Psoas muscle (tissue), 8 donors: Measurements from ENCODE around the gene SHANK1. TPM values are rescaled to one million over a fixed set of nuclear protein-coding genes. Genes with fewer than 3 reads are reported as not detected.

Experiments used
- ATAC-seq, 4 donors: fragments of 200-7000 bp; cut with Tn5 transposase; one replicate each; pipeline ENCODE4 v1.9.1; 2020; ENCODE audit warnings: moderate library complexity in 3 of 4, mild to moderate bottlenecking in 2 of 4
- DNase-seq, 2 donors: peaks; one replicate each; pipeline ENCODE4 v3.0.0-alpha.2; 2020
- H3K27ac ChIP-seq: fragments of 200-600 bp; one replicate; pipeline ENCODE4 v1.8.0; 2022
- H3K27me3 ChIP-seq, 3 donors: fragments of 200-600 bp in 1 of 3; one replicate each; pipeline versions ENCODE4 v1.6.1 to v1.8.0; 2013 to 2022; ENCODE audit warnings: low read length in 2 of 3, mild to moderate bottlenecking in 2 of 3, moderate library complexity in 1 of 3; ENCODE audit not compliant: insufficient read depth in 3 of 3
- H3K36me3 ChIP-seq, 2 donors: fragments of 200-600 bp in 1 of 2; one replicate each; pipeline versions ENCODE4 v1.6.1 to v1.8.0; 2013 to 2022; ENCODE audit warnings: low read depth in 1 of 2, mild to moderate bottlenecking in 1 of 2, moderate library complexity in 1 of 2; ENCODE audit not compliant: insufficient read depth in 1 of 2
- H3K4me1 ChIP-seq: fragments of 200-600 bp; one replicate; pipeline ENCODE4 v1.8.0; 2022
- H3K4me3 ChIP-seq: fragments of 200-600 bp; one replicate; pipeline ENCODE4 v1.8.0; 2022; ENCODE audit warnings: mild to moderate bottlenecking
- H3K9me3 ChIP-seq: fragments of 200-600 bp; one replicate; pipeline ENCODE4 v1.8.0; 2022
- WGBS, 3 donors: extraction: QIAGEN DNeasy Blood & Tissue Kit; methylation state at CpG; one replicate each; pipeline versions ENCODE4 v1.1.6 to v1.1.7; 2013; 5-methylcytosine and 5-hydroxymethylcytosine counted together
- intact Hi-C, 2 donors: fragments of 100-400 bp; cut with DNase I; formaldehyde crosslinking; loops; one replicate each; pipeline versions ENCODE4 v1.11.0 to v1.14.2; 2022
- polyA plus RNA-seq, 3 donors: library from polyadenylated mRNA; stranded (reverse); fragments of 200-250 nt; gene quantifications; one replicate each; pipeline ENCODE4 v1.2.3, GENCODE V29; 2013
- total RNA-seq, 4 donors: library from RNA; stranded (reverse); fragmentation: NEBNext Ultra II Directional in 2 of 4; extraction: Animal tissue kit (Norgen Biotek cat#: 25700) in 2 of 4; gene quantifications; one replicate each; pipeline versions ENCODE4 v1.2.1 to v1.2.4, GENCODE V29; 2021 to 2023
- TF ChIP-seq, protein P1 (sequence below): fragments of 200-600 bp; IDR thresholded peaks from one replicate; pipeline ENCODE4 v1.8.0; 2022; ENCODE audit warnings: antibody characterized with exemption
- donor health status: healthy with polysubstance abuse.
- donor health status: DM: no; HTN: no; CAD: no; lungs with moderate emphysema.
- donor health status: Bipolar disorder and iron deficiency.
- donor health status: healthy.
- donor health status: DM: yes; HTN: yes; CAD: no.
- donor health status: DM: no; HTN: no; CAD: no.
- donor health status: DM: no; HTN: no; CAD: no.
- donor health status: DM: yes; HTN: yes; CAD: no.

SHANK1 gene
- total and polyA plus RNA-seq, 7 donors: 0.14 to 1.3 (median 0.39) TPM; not detected in 2

GRCh38 chr19:50657222-50657669 is 62.4 kb downstream of the SHANK1 start:
- ATAC-seq (no peak), DNase-seq (no peak)
- intact Hi-C loops: no loop called here
- no peak overlapping the region for H3K27ac ChIP-seq
- H3K36me3 ChIP-seq: no peaks in the 10 kb centered on the region
- H3K9me3 ChIP-seq: no peaks in the 10 kb centered on the region
- peaks cover 0 to 62% (median 17%) of the 10 kb centered on the region in 3 donors for H3K27me3 ChIP-seq
- H3K4me3 ChIP-seq: no peak overlapping the region
- TF ChIP-seq, protein P1, sequence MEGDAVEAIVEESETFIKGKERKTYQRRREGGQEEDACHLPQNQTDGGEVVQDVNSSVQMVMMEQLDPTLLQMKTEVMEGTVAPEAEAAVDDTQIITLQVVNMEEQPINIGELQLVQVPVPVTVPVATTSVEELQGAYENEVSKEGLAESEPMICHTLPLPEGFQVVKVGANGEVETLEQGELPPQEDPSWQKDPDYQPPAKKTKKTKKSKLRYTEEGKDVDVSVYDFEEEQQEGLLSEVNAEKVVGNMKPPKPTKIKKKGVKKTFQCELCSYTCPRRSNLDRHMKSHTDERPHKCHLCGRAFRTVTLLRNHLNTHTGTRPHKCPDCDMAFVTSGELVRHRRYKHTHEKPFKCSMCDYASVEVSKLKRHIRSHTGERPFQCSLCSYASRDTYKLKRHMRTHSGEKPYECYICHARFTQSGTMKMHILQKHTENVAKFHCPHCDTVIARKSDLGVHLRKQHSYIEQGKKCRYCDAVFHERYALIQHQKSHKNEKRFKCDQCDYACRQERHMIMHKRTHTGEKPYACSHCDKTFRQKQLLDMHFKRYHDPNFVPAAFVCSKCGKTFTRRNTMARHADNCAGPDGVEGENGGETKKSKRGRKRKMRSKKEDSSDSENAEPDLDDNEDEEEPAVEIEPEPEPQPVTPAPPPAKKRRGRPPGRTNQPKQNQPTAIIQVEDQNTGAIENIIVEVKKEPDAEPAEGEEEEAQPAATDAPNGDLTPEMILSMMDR: no peak
- 39 to 43% (median 42%) methylated on average over 6 of the region's 6 CpGs for WGBS, 3 donors
- H3K4me1 ChIP-seq: no peaks in the 10 kb centered on the region

DNA sequence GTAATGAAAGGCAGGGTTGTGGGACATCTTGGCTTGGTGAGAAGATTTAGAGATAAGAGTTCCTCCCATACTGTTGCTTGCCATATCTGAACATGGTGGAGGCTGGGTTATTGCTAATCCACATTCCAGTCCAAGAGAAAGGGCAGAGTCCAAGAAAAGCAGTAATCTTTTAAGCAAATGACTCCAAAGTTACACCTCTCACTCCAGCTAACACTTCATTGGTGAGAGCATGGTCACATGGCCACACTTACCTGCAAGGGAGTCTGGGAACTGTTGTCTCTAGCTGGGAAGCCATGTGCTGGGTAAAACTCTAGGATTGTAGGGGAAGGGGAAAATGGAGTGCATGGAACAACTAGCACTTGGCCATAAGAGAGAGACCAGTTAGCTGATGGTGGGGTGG is 64.7 kb downstream of the SHANK1 start:
- Histone ChIP-seq H3K27me3 (peaks cover 0 to 56% (median 11%) of the 10 kb centered on the region in 3 donors), H3K27ac (no peak overlapping the region), H3K4me3 (no peak overlapping the region), H3K36me3 (no peaks in the 10 kb centered on the region), H3K4me1 (no peaks in the 10 kb centered on the region), H3K9me3 (no peaks in the 10 kb centered on the region)
- DNase-seq (no peak), ATAC-seq (no peak)
- intact Hi-C loops: no loop called here
- TF ChIP-seq, protein P1: no peak

GRCh38 chr19:50652722-50653121 is 66.9 kb downstream of the SHANK1 start:
- intact Hi-C loops: no loop called here
- Histone ChIP-seq H3K4me3 (no peak overlapping the region), H3K9me3 (no peaks in the 10 kb centered on the region), H3K27me3 (peaks cover 0 to 39% (median 8%) of the 10 kb centered on the region in 3 donors), H3K4me1 (no peaks in the 10 kb centered on the region), H3K27ac (no peak overlapping the region), H3K36me3 (no peaks in the 10 kb centered on the region)
- TF ChIP-seq, protein P1: no peak
- DNase-seq: no peak
- 88 to 91% (median 89%) methylated on average over 6 of the region's 6 CpGs for WGBS, 3 donors
- ATAC-seq: no peak

- intact Hi-C loops: no loop called here
- TF ChIP-seq, protein P1: no peak
- H3K4me1 ChIP-seq: no peaks in the 10 kb centered on the region
- DNase-seq (no peak), ATAC-seq (no peak)
- peaks cover 0 to 34% (median 7%) of the 10 kb centered on the region in 3 donors for H3K27me3 ChIP-seq
- no peaks in the 10 kb centered on the region for H3K36me3 ChIP-seq
- 71 to 85% (median 72%) methylated on average over 2 of the region's 2 CpGs for WGBS, 3 donors
- H3K4me3 ChIP-seq: no peak overlapping the region
- no peak overlapping the region for H3K27ac ChIP-seq
- H3K9me3 ChIP-seq: no peaks in the 10 kb centered on the region
These were observed 68.4 kb downstream of the SHANK1 start for GRCh38 chr19:50651174-50651573.
